Heart right ventricle (tissue), 16 donors: Measurements from ENCODE around the gene PAM16. TPM values are rescaled to one million over a fixed set of nuclear protein-coding genes. Genes with fewer than 3 reads are reported as not detected.

ENCODE experiments used
- ATAC-seq, 8 donors: fragments of 200-7000 bp; cut with Tn5 transposase; one replicate each; pipeline ENCODE4 v1.9.1; 2020; ENCODE audit warnings: mild to moderate bottlenecking in 8 of 8, moderate library complexity in 8 of 8, moderate number of reproducible peaks in 1 of 8
- DNase-seq, 2 donors: peaks; one replicate each; pipeline ENCODE4 v3.0.0-alpha.2; 2020
- H3K27ac ChIP-seq, 10 donors: fragments of 200-600 bp; sonication (generic) in 2 of 10; one replicate each; pipeline versions ENCODE4 v1.5.0 to v1.8.0; 2020 to 2022; ENCODE audit warnings: mild to moderate bottlenecking in 3 of 10
- H3K27me3 ChIP-seq, 7 donors: fragments of 200-600 bp; one replicate each; pipeline ENCODE4 v1.8.0; 2021 to 2022; ENCODE audit warnings: mild to moderate bottlenecking in 2 of 7
- H3K36me3 ChIP-seq, 9 donors: fragments of 200-600 bp; sonication (generic) in 1 of 9; one replicate each; pipeline versions ENCODE4 v1.5.0 to v1.8.0; 2020 to 2022; ENCODE audit warnings: mild to moderate bottlenecking in 2 of 9
- H3K4me1 ChIP-seq, 9 donors: fragments of 200-600 bp; sonication (generic) in 1 of 9; one replicate each; pipeline versions ENCODE4 v1.5.0 to v1.8.0; 2020 to 2022; ENCODE audit warnings: mild to moderate bottlenecking in 4 of 9
- H3K4me3 ChIP-seq, 10 donors: fragments of 200-600 bp; sonication (generic) in 2 of 10; one replicate each; pipeline versions ENCODE4 v1.5.0 to v1.8.0; 2020 to 2022; ENCODE audit warnings: mild to moderate bottlenecking in 7 of 10, moderate library complexity in 2 of 10
- H3K9me3 ChIP-seq, 11 donors: fragments of 200-600 bp in 10 of 11; sonication (generic) in 2 of 11; one replicate each; pipeline versions ENCODE4 v1.5.0 to v1.8.0; 2013 to 2022; ENCODE audit warnings: mild to moderate bottlenecking in 2 of 11, control low read depth in 1 of 11, moderate library complexity in 1 of 11
- CTCF ChIP-seq, 9 donors: fragments of 200-600 bp; sonication (generic) in 2 of 9; IDR thresholded peaks; one replicate each; pipeline versions ENCODE4 v1.5.0 to v1.8.0; 2021 to 2022; ENCODE audit warnings: antibody characterized with exemption in 9 of 9, mild to moderate bottlenecking in 5 of 9, moderate library complexity in 1 of 9
- WGBS, 2 donors: extraction: QIAGEN DNeasy Blood & Tissue Kit; methylation state at CpG; one replicate each; pipeline ENCODE4 v1.1.7; 2013; ENCODE audit warnings: inconsistent platforms in 1 of 2; 5-methylcytosine and 5-hydroxymethylcytosine counted together
- intact Hi-C, 10 donors: fragments of 100-400 bp; cut with DNase I; formaldehyde crosslinking; loops; one replicate each; pipeline versions ENCODE4 v1.11.1 to v1.14.2; 2022
- polyA plus RNA-seq, 2 donors: library from polyadenylated mRNA; stranded (reverse); fragments of 200-250 nt; gene quantifications; one replicate each; pipeline ENCODE4 v1.2.3, GENCODE V29; 2013
- total RNA-seq, 10 donors: library from RNA; stranded (reverse); fragmentation: NEBNext Ultra II Directional in 3 of 10; extraction: Animal tissue kit (Norgen Biotek cat#: 25700) in 3 of 10; gene quantifications; one replicate each; pipeline versions ENCODE4 v1.2.1 to v1.2.4, GENCODE V29; 2021 to 2023
- donor health status: Arrhythmogenic right ventricular cardiomyopathy.
- donor health status: ischemic (EF 13 %, LVEDD 7.1; RV severe dilation, severe dysfunction).
- donor health status: healthy with polysubstance abuse.
- donor health status: DM: no; HTN: yes; CAD: no.
- donor health status: DM: no; HTN: no; CAD: no.
- donor health status: ischemic (EF 25% LVEDD 6.9; RV normal size, moderate dysfunction).
- donor health status: ischemic (EF 25% LVEDD 5.7; RV mildly dilated, moderate dysfunction).
- donor health status: healthy.
- donor health status: DM: yes; HTN: yes; CAD: no.
- donor health status: Ischemic cardiomyopathy.
- donor health status: ischemic (EF 35%, LVEDD 5.7; RV mildly dilated, moderate dysfunction).
- donor health status: nonischemic (EF 11% LVEDD 7.7; RV severe dilation, severe dysfunction).
- donor health status: DM: yes; HTN: yes; CAD: no.
- donor health status: PGD.
- donor health status: ischemic (EF 29% LVEDD 5.4; RV normal size, mild dysfunction).
- donor health status: nonischemic (EF 23%, LVEDD 6.1; RV moderate dilation, normal function).

PAM16 gene
- total and polyA plus RNA-seq, 12 donors, result 44.2 to 288 (median 59.0) TPM

GRCh38 chr16:4376126-4376892 lies 25.2 kb upstream of the PAM16 start:
- Histone ChIP-seq H3K27me3 (no peaks in the 10 kb centered on the region), H3K4me3 (peak overlapping the region in 7 of 10 donors; percentile 3 to 69 (median 27)), H3K4me1 (peaks cover 37 to 87% (median 69%) of the 10 kb centered on the region in 9 donors), H3K27ac (peak overlapping the region; percentile 11 to 88 (median 82)), H3K36me3 (peaks cover 0 to 29% (median 0%) of the 10 kb centered on the region in 9 donors), H3K9me3 (no peaks in the 10 kb centered on the region)
- no peak for TF ChIP-seq CTCF (IDR thresholded peaks at IDR 0.05)
- intact Hi-C loops, result no loop called here
- WGBS, 2 donors, result 44 to 45% methylated on average over 31 of the region's 31 CpGs
- peak; percentile 86 to 94 for DNase-seq
- peak; percentile 65 to 84 (median 77) for ATAC-seq

GRCh38 chr16:4375717-4376116 lies 24.6 kb upstream of the PAM16 start:
- H3K36me3 ChIP-seq, result peaks cover 0 to 23% (median 0%) of the 10 kb centered on the region in 9 donors
- no peak for ATAC-seq
- H3K9me3 ChIP-seq, result no peaks in the 10 kb centered on the region
- peak overlapping the region; percentile 11 to 88 (median 82) for H3K27ac ChIP-seq
- no peaks in the 10 kb centered on the region for H3K27me3 ChIP-seq
- intact Hi-C loops, result loop anchor here in 1 of 10 donors (2.0 kb wide), 1 partner anchor 13 kb away; no protein-coding TSS in a partner anchor
- H3K4me3 ChIP-seq, result peak overlapping the region in 7 of 10 donors; percentile 3 to 69 (median 27)
- no peak for DNase-seq
- no peak for TF ChIP-seq CTCF (IDR thresholded peaks at IDR 0.05)
- peaks cover 42 to 89% (median 75%) of the 10 kb centered on the region in 9 donors for H3K4me1 ChIP-seq
- WGBS, 2 donors, result 79 to 82% methylated on average over 15 of the region's 15 CpGs

GRCh38 chr16:4373909-4374742 lies 23.0 kb upstream of the PAM16 start:
- intact Hi-C loops, result loop anchor here in 1 of 10 donors (2.0 kb wide), 1 partner anchor 15 kb away; no protein-coding TSS in a partner anchor
- H3K27me3 ChIP-seq, result no peaks in the 10 kb centered on the region
- peak; percentile 67 to 68 for DNase-seq
- peak in 5 of 8 donors; percentile 2 to 16 (median 7) for ATAC-seq
- H3K4me3 ChIP-seq, result peak overlapping the region; percentile 38 to 71 (median 62)
- 28 to 30% methylated on average over 30 of the region's 30 CpGs for WGBS, 2 donors
- peaks cover 42 to 97% (median 83%) of the 10 kb centered on the region in 9 donors for H3K4me1 ChIP-seq
- H3K36me3 ChIP-seq, result peaks cover 0 to 14% (median 0%) of the 10 kb centered on the region in 9 donors
- H3K9me3 ChIP-seq, result no peaks in the 10 kb centered on the region
- TF ChIP-seq CTCF (IDR thresholded peaks at IDR 0.05), result no peak
- H3K27ac ChIP-seq, result peak overlapping the region in 9 of 10 donors; percentile 65 to 88 (median 83)

GRCh38 chr16:4373356-4373908 lies 22.3 kb upstream of the PAM16 start:
- WGBS, 2 donors, result 40 to 43% methylated on average over 9 of the region's 9 CpGs
- no peak for TF ChIP-seq CTCF (IDR thresholded peaks at IDR 0.05)
- Histone ChIP-seq H3K9me3 (no peaks in the 10 kb centered on the region), H3K4me3 (peak overlapping the region; percentile 38 to 71 (median 62)), H3K36me3 (peaks cover 0 to 8% (median 0%) of the 10 kb centered on the region in 9 donors), H3K4me1 (peaks cover 42 to 95% (median 81%) of the 10 kb centered on the region in 9 donors), H3K27me3 (no peaks in the 10 kb centered on the region), H3K27ac (peak overlapping the region in 9 of 10 donors; percentile 44 to 88 (median 83))
- intact Hi-C loops, result no loop called here
- ATAC-seq (no peak), DNase-seq (peak in 1 of 2 donors; percentile 26)
